ENCODE measurements around the gene CTTNBP2NL.

DNA sequence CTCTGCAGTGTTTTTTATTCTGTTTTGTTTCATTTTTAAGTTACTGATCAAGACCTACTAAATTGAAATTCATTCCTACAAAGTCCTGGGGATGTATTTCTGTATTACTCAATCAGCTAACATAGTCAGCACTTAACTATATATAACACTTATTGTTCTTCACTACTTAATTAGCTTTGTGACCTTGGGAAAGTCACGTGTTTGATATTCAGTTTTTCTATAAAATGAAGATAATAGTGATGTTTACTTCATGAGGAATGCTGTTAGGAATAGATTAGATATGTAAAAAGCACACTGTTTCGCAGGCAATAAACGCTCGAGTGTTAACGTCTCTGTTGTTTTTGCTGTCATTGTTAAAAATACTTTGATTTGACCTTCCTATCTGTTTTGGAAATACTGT lies 44.6 kb downstream of the CTTNBP2NL start:
- TF ChIP-seq FOXM1 (IDR thresholded peaks at IDR 0.05; ENCODE audit: low read depth, low read length), result no peak
- TF ChIP-seq SMAD1 (IDR thresholded peaks at IDR 0.05; ENCODE audit: low read depth, partially characterized antibody), result no peak
- no peak for TF ChIP-seq CTCF (IDR thresholded peaks at IDR 0.05 in 2 of 3, conservative IDR thresholded peaks at IDR 0.05 in 1 of 3; ENCODE audit: control insufficient read depth in 2 of 3, extremely low read depth in 1 of 3, insufficient read depth in 1 of 3, low read depth in 3 of 3, low read length in 3 of 3)
- no peak for TF ChIP-seq ZNF384 (IDR thresholded peaks at IDR 0.05; ENCODE audit: borderline replicate concordance, low read depth, low read length)
- no peak for TF ChIP-seq SIN3A (IDR thresholded peaks at IDR 0.05; ENCODE audit: low read depth, low read length)
- no peak for TF ChIP-seq IKZF1 (conservative IDR thresholded peaks at IDR 0.05)
- TF ChIP-seq, protein P1, sequence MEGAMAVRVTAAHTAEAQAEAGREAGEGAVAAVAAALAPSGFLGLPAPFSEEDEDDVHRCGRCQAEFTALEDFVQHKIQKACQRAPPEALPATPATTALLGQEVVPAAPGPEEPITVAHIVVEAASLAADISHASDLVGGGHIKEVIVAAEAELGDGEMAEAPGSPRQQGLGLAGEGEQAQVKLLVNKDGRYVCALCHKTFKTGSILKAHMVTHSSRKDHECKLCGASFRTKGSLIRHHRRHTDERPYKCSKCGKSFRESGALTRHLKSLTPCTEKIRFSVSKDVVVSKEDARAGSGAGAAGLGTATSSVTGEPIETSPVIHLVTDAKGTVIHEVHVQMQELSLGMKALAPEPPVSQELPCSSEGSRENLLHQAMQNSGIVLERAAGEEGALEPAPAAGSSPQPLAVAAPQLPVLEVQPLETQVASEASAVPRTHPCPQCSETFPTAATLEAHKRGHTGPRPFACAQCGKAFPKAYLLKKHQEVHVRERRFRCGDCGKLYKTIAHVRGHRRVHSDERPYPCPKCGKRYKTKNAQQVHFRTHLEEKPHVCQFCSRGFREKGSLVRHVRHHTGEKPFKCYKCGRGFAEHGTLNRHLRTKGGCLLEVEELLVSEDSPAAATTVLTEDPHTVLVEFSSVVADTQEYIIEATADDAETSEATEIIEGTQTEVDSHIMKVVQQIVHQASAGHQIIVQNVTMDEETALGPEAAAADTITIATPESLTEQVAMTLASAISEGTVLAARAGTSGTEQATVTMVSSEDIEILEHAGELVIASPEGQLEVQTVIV (IDR thresholded peaks at IDR 0.05; ENCODE audit: borderline replicate concordance, partially characterized antibody), result no peak
- TF ChIP-seq NFIC (IDR thresholded peaks at IDR 0.05; ENCODE audit: low read depth, low read length), result no peak
- TF ChIP-seq POLR2A (IDR thresholded peaks at IDR 0.05; ENCODE audit: low read depth, low read length), result no peak
- TF ChIP-seq JUNB (IDR thresholded peaks at IDR 0.05), result no peak
- TF ChIP-seq STAT1 (conservative IDR thresholded peaks at IDR 0.05), result no peak
- TF ChIP-seq RB1 (IDR thresholded peaks at IDR 0.05; ENCODE audit: borderline replicate concordance), result no peak
- TF ChIP-seq BMI1 (IDR thresholded peaks at IDR 0.05; ENCODE audit: borderline replicate concordance), result no peak
